Smooth muscle cell of the coronary artery (primary cell): Measurements from ENCODE around the gene HSPA6. TPM values are rescaled to one million over a fixed set of nuclear protein-coding genes. Genes with fewer than 3 reads are reported as not detected.

ENCODE experiments used
- total RNA-seq: library from RNA; depleted of rRNA; stranded (reverse); fragments of >200 nt; gene quantifications from 2 replicates; pipeline ENCODE4 v1.2.3, GENCODE V29; 2014; ENCODE audit warnings: low replicate concordance

The HSPA6 gene
- 0.75 and 0.94 TPM in 2 replicates for total RNA-seq

DNA sequence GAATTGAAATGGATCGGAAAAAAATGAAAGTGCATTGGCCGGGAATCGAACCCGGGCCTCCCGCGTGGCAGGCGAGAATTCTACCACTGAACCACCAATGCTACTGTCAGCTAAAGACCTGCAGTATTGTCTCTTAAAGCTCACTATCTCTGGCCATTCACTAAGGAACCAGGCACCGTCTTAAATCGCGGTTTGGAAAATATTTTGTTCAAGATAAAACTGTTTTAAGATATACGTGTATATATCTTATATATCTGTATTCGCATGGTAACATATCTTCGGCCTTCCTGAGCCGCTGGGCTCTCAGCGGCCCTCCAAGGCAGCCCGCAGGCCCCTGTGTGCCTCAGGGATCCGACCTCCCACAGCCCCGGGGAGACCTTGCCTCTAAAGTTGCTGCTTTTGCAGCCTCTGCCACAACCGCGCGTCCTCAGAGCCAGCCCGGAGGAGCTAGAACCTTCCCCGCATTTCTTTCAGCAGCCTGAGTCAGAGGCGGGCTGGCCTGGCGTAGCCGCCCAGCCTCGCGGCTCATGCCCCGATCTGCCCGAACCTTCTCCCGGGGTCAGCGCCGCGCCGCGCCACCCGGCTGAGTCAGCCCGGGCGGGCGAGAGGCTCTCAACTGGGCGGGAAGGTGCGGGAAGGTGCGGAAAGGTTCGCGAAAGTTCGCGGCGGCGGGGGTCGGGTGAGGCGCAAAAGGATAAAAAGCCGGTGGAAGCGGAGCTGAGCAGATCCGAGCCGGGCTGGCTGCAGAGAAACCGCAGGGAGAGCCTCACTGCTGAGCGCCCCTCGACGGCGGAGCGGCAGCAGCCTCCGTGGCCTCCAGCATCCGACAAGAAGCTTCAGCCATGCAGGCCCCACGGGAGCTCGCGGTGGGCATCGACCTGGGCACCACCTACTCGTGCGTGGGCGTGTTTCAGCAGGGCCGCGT lies at the start of gene HSPA6:
HSPA6 (plus strand) TSS at position 724 of the 925 bp plus-strand sequence; CDS start at position 843, 119 bp downstream.

DNA sequence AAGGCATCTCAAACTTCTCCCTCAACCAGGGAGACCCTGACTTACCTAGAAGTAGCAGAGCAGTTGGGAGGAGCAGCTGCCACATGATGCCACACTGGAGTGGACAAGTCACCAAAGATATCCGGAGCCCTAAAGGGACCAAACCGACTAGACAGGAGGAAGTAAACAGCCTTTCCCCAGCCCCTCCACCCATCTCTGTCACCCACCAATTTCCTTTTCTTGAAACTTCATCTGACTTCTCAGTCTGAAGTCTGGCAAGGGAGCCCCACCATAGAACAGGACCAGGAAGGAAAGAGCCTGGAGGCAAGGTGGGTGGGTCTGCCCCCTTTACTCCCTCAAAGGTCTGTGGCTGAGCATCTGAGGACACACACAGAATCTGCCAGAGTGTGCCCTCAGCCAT lies 25.3 kb downstream of the HSPA6 start, which contains the start of gene FCGR3A:
FCGR3A (minus strand) TSS at position 167 of the 400 bp plus-strand sequence; CDS start at position 85, 82 bp downstream.

Other genes with a start within 250 kb of the HSPA6 start
- 0.53 and 1.1 TPM in 2 replicates for gene MPZ, start 214.6 kb upstream of the HSPA6 start, total RNA-seq
- 11.1 and 32.2 TPM in 2 replicates for gene SDHC, start 210.2 kb upstream of the HSPA6 start, total RNA-seq
- not detected in 2 replicates for gene CFAP126, start 156.7 kb upstream of the HSPA6 start, total RNA-seq
- gene FCGR2A, start 19.1 kb upstream of the HSPA6 start, total RNA-seq, result not detected in 2 replicates
- not detected in 2 replicates for gene FCGR3A, start 25.3 kb downstream of the HSPA6 start, total RNA-seq
- not detected in 2 replicates for gene FCGR3B, start 106.6 kb downstream of the HSPA6 start, total RNA-seq
- gene FCGR2B, start 138.6 kb downstream of the HSPA6 start, total RNA-seq, result not detected in 2 replicates
- 0.45 and 0.47 TPM in 2 replicates for gene FCRLA, start 182.7 kb downstream of the HSPA6 start, total RNA-seq
- 0.59 and 0.83 TPM in 2 replicates for gene FCRLB, start 197.0 kb downstream of the HSPA6 start, total RNA-seq
- 17.9 and 31.0 TPM in 2 replicates for gene DUSP12, start 225.2 kb downstream of the HSPA6 start, total RNA-seq
- 9.6 and 16.7 TPM in 2 replicates for gene ATF6, start 241.8 kb downstream of the HSPA6 start, total RNA-seq